Psoas muscle (tissue), 8 donors: ENCODE results near the gene FPGS. TPM values are rescaled to one million over a fixed set of nuclear protein-coding genes. Genes with fewer than 3 reads are reported as not detected.
A peak's percentile ranks its signal among the peaks of the same experiment; 100 is the strongest.

Source experiments
- ATAC-seq, 4 donors: fragments of 200-7000 bp; cut with Tn5 transposase; one replicate each; pipeline ENCODE4 v1.9.1; 2020; ENCODE audit warnings: moderate library complexity in 3 of 4, mild to moderate bottlenecking in 2 of 4
- DNase-seq, 2 donors: peaks; one replicate each; pipeline ENCODE4 v3.0.0-alpha.2; 2020
- H3K27ac ChIP-seq: fragments of 200-600 bp; one replicate; pipeline ENCODE4 v1.8.0; 2022
- H3K27me3 ChIP-seq, 3 donors: fragments of 200-600 bp in 1 of 3; one replicate each; pipeline versions ENCODE4 v1.6.1 to v1.8.0; 2013 to 2022; ENCODE audit warnings: low read length in 2 of 3, mild to moderate bottlenecking in 2 of 3, moderate library complexity in 1 of 3; ENCODE audit not compliant: insufficient read depth in 3 of 3
- H3K36me3 ChIP-seq, 2 donors: fragments of 200-600 bp in 1 of 2; one replicate each; pipeline versions ENCODE4 v1.6.1 to v1.8.0; 2013 to 2022; ENCODE audit warnings: low read depth in 1 of 2, mild to moderate bottlenecking in 1 of 2, moderate library complexity in 1 of 2; ENCODE audit not compliant: insufficient read depth in 1 of 2
- H3K4me1 ChIP-seq: fragments of 200-600 bp; one replicate; pipeline ENCODE4 v1.8.0; 2022
- H3K4me3 ChIP-seq: fragments of 200-600 bp; one replicate; pipeline ENCODE4 v1.8.0; 2022; ENCODE audit warnings: mild to moderate bottlenecking
- H3K9me3 ChIP-seq: fragments of 200-600 bp; one replicate; pipeline ENCODE4 v1.8.0; 2022
- WGBS, 3 donors: extraction: QIAGEN DNeasy Blood & Tissue Kit; methylation state at CpG; one replicate each; pipeline versions ENCODE4 v1.1.6 to v1.1.7; 2013; 5-methylcytosine and 5-hydroxymethylcytosine counted together
- intact Hi-C, 2 donors: fragments of 100-400 bp; cut with DNase I; formaldehyde crosslinking; loops; one replicate each; pipeline versions ENCODE4 v1.11.0 to v1.14.2; 2022
- polyA plus RNA-seq, 3 donors: library from polyadenylated mRNA; stranded (reverse); fragments of 200-250 nt; gene quantifications; one replicate each; pipeline ENCODE4 v1.2.3, GENCODE V29; 2013
- total RNA-seq, 4 donors: library from RNA; stranded (reverse); fragmentation: NEBNext Ultra II Directional in 2 of 4; extraction: Animal tissue kit (Norgen Biotek cat#: 25700) in 2 of 4; gene quantifications; one replicate each; pipeline versions ENCODE4 v1.2.1 to v1.2.4, GENCODE V29; 2021 to 2023
- TF ChIP-seq, protein P1 (sequence below): fragments of 200-600 bp; IDR thresholded peaks from one replicate; pipeline ENCODE4 v1.8.0; 2022; ENCODE audit warnings: antibody characterized with exemption
- donor health status: healthy with polysubstance abuse.
- donor health status: DM: no; HTN: no; CAD: no; lungs with moderate emphysema.
- donor health status: Bipolar disorder and iron deficiency.
- donor health status: healthy.
- donor health status: DM: yes; HTN: yes; CAD: no.
- donor health status: DM: no; HTN: no; CAD: no.
- donor health status: DM: no; HTN: no; CAD: no.
- donor health status: DM: yes; HTN: yes; CAD: no.

The FPGS gene
- total and polyA plus RNA-seq, 7 donors, result 21.9 to 61.9 (median 39.7) TPM

DNA sequence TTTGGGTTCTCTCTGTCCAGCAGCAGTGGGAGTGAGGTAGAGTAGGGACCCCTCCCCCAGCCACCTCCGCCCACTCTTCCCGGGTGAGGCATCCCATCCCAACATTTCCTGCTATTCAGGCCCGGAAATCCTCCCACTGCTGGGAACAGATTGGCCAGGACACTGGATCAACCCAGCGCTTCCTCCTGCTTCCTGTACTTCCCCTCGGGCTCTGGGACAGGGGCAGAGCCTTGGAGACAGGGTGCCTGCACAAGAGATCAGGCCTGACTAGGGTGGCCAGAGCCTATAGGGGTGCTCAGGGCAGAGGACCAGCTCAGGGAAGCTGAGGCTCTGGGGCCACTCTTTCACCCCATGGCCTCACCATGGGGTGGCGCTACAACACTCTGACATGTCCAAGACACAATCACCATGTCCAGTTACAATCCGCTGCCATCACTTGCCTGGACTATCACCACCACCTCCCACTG lies 38.7 kb upstream of the FPGS start:
- intact Hi-C loops, result no loop called here
- ATAC-seq (peak; percentile 50 to 69 (median 64)), DNase-seq (peak; percentile 63 to 67)
- H3K36me3 ChIP-seq, result no peaks in the 10 kb centered on the region
- H3K4me3 ChIP-seq, result no peak overlapping the region
- 41 to 55% (median 49%) methylated on average over 7 of the region's 7 CpGs for WGBS, 3 donors
- H3K27me3 ChIP-seq, result peaks cover 0 to 4% (median 3%) of the 10 kb centered on the region in 3 donors
- H3K9me3 ChIP-seq, result no peaks in the 10 kb centered on the region
- TF ChIP-seq, protein P1, sequence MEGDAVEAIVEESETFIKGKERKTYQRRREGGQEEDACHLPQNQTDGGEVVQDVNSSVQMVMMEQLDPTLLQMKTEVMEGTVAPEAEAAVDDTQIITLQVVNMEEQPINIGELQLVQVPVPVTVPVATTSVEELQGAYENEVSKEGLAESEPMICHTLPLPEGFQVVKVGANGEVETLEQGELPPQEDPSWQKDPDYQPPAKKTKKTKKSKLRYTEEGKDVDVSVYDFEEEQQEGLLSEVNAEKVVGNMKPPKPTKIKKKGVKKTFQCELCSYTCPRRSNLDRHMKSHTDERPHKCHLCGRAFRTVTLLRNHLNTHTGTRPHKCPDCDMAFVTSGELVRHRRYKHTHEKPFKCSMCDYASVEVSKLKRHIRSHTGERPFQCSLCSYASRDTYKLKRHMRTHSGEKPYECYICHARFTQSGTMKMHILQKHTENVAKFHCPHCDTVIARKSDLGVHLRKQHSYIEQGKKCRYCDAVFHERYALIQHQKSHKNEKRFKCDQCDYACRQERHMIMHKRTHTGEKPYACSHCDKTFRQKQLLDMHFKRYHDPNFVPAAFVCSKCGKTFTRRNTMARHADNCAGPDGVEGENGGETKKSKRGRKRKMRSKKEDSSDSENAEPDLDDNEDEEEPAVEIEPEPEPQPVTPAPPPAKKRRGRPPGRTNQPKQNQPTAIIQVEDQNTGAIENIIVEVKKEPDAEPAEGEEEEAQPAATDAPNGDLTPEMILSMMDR, result peak; percentile 25
- H3K27ac ChIP-seq, result peak overlapping the region; percentile 65
- H3K4me1 ChIP-seq, result peaks cover 4% of the 10 kb centered on the region

DNA sequence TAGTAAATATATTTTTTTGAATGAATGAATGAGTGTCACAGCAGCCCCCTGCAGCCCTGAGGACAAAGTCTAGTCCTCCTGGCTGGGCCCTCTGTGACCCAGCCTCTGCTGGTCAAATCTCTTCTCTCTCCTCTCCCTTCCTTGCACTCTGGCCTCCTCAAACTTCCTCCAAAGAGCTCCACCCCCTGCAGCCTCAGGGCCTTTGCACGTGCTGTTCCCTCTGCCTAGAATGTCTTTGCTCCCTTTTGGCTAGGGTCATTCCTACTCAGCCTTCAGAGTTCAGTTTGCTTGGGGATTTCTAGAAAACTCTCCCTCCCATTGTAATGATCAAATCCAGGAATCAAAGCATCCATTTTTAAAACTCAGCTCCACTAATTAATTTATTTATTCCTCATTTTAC lies 37.3 kb upstream of the FPGS start:
- 72 to 86% (median 79%) methylated on average over 1 of the region's 1 CpG for WGBS, 3 donors
- H3K4me1 ChIP-seq, result peaks cover 4% of the 10 kb centered on the region
- TF ChIP-seq, protein P1, result no peak

DNA sequence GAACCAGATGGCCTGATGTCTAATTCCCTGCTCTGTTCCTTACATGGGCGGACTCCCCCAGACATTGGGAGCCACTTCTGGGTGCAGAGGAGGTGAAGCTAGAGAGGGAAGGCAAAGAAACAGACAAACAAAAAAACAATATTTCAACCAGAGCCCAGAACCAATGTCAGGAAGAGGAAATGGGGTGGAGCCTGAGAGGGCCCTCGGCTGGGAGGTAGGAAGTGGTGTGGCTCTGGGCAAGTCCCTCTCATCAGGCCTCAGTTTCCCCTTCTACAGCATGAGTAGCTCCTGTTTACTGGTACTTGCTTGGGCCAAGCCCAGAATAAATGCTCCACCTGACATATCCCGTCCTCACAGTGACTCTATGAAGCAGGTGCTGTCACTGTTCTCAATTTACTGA lies 35.3 kb upstream of the FPGS start:
- WGBS, 3 donors, result 55 to 65% (median 59%) methylated on average over 3 of the region's 3 CpGs
- no peak for DNase-seq
- Histone ChIP-seq H3K27ac (peak overlapping the region; percentile 61), H3K9me3 (no peaks in the 10 kb centered on the region), H3K4me1 (peaks cover 10% of the 10 kb centered on the region), H3K36me3 (no peaks in the 10 kb centered on the region), H3K4me3 (peak overlapping the region; percentile 37), H3K27me3 (no peaks in the 10 kb centered on the region)
- TF ChIP-seq, protein P1, result no peak
- intact Hi-C loops, result no loop called here
- ATAC-seq, result no peak

More for the DNA sequence above, 37.3 kb upstream of the FPGS start:
- DNase-seq (no peak), ATAC-seq (no peak)
- H3K27me3 ChIP-seq, result peaks cover 0 to 4% (median 3%) of the 10 kb centered on the region in 3 donors
- no peak overlapping the region for H3K4me3 ChIP-seq
- no peaks in the 10 kb centered on the region for H3K36me3 ChIP-seq
- intact Hi-C loops, result no loop called here
- no peaks in the 10 kb centered on the region for H3K9me3 ChIP-seq
- no peak overlapping the region for H3K27ac ChIP-seq

DNA sequence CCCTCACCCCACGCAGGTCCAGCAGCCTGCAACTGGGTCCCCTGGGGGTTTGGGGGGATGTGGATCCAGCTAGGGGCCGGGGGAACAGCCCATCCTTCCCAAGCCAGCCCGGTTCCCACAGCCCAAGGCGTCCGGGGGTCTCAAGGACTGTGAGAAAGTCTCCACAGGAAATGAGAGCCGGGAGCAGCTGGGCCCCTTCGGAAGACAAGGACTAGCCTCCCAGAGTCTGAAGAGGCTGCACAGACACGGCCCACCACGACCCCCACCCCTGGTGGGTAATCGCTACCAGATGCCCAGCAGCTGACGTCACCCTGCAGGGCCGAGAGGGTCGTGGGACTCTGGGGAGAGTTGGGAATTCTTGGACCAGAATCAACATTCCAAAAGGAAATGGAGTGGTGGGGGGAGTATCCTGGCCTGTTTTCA lies 34.8 kb upstream of the FPGS start:
- intact Hi-C loops, result no loop called here
- ATAC-seq (no peak), DNase-seq (no peak)
- Histone ChIP-seq H3K27ac (peak overlapping the region; percentile 61), H3K27me3 (no peaks in the 10 kb centered on the region), H3K4me1 (peaks cover 10% of the 10 kb centered on the region), H3K36me3 (no peaks in the 10 kb centered on the region), H3K4me3 (peak overlapping the region; percentile 37), H3K9me3 (no peaks in the 10 kb centered on the region)
- 26 to 38% (median 35%) methylated on average over 13 of the region's 13 CpGs for WGBS, 3 donors
- TF ChIP-seq, protein P1, result no peak

DNA sequence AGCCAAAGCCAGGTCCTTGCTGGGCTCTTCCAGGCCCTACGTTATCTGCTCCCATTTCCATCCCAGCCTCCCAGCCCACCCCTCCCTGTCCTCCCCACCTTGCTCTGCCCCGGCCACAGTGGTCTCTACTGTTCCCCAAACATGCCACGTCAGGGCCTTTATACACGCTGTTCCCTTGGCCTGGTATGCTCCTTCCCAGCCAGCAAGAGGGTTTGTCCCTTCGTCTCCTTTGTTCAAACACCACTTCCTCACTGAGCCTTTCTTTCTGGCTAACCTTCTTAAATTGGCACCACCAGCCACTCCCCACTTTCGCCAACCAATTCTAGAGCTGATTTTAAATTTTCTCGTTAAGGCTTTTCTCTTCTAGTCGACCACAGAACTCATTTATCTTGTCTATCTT lies 34.0 kb upstream of the FPGS start:
- 64 to 71% (median 67%) methylated on average over 8 of the region's 8 CpGs for WGBS, 3 donors
- peak overlapping the region; percentile 61 for H3K27ac ChIP-seq
- TF ChIP-seq, protein P1, result no peak
- intact Hi-C loops, result no loop called here
- no peaks in the 10 kb centered on the region for H3K27me3 ChIP-seq
- H3K4me3 ChIP-seq, result peak overlapping the region; percentile 37
- peaks cover 6% of the 10 kb centered on the region for H3K4me1 ChIP-seq
- no peaks in the 10 kb centered on the region for H3K36me3 ChIP-seq
- ATAC-seq (no peak), DNase-seq (no peak)
- no peaks in the 10 kb centered on the region for H3K9me3 ChIP-seq
